Ishikawa (cell line): ENCODE results near the gene PSMB8.

Experiments
- CREB1 ChIP-seq: IDR thresholded peaks from 2 replicates; pipeline ENCODE4 v1.6.1; 2012; ENCODE audit warnings: low read depth
- NFIC ChIP-seq: IDR thresholded peaks from 2 replicates; pipeline ENCODE4 v1.6.1; 2012
- REST ChIP-seq: IDR thresholded peaks from 2 replicates; pipeline ENCODE4 v1.6.1; 2012; ENCODE audit warnings: low read depth, mild to moderate bottlenecking
- TAF1 ChIP-seq: IDR thresholded peaks from 2 replicates; pipeline ENCODE4 v1.6.1; 2012; ENCODE audit warnings: low read depth, mild to moderate bottlenecking
- TEAD4 ChIP-seq: IDR thresholded peaks from 2 replicates; pipeline ENCODE4 v1.6.1; 2012
- YY1 ChIP-seq: IDR thresholded peaks from 2 replicates; pipeline ENCODE4 v1.6.1; 2012; ENCODE audit warnings: low read depth

- TF ChIP-seq NFIC = no peak
- TF ChIP-seq TAF1 = no peak
- TF ChIP-seq CREB1 = no peak
- no peak for TF ChIP-seq YY1
- TF ChIP-seq REST = no peak
- no peak for TF ChIP-seq TEAD4
Measured at GRCh38 chr6:32807020-32807580, 36.7 kb downstream of the PSMB8 start.
